ENCODE data around the gene SET.
"Not testable (repeated sequence)": the region's sequence is repeated elsewhere in the genome, so short reads cannot be mapped to it uniquely, and the experiment has no call there.

SET gene

DNA sequence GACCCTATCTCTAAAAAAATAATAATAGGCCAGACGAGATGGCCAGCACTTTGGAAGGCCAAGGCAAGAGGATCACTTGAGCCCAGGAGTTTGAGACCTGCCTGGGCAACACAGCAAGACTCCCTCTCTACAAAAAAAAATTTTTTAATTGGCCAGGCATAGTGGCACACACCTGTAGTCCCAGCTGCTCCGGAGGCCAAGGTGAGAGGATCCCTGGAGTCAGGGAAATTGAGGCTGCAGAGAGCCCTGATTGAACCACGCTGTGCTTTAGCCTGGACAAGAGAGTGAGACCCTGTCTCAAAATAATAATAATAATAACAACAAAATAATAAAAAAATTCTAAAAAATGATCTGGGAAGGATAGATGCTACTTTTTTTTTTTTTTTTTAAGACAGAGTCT, 31.2 kb upstream of the SET start:
- H3K79me1 ChIP-seq (ENCODE audit: low read length) = peaks cover 2% of the 10 kb centered on the region
- no peaks in the 10 kb centered on the region for H3K27me3 ChIP-seq (ENCODE audit: insufficient read depth, low read length, poor library complexity)
- H2BK5ac ChIP-seq (ENCODE audit: low read length) = no peak overlapping the region
- H2BK15ac ChIP-seq (replicated peaks; ENCODE audit: low read depth) = no peak overlapping the region
- no peaks in the 10 kb centered on the region for H3K36me3 ChIP-seq (ENCODE audit: control insufficient read depth, insufficient read depth, low read length)
- no peak overlapping the region for H3K18ac ChIP-seq (ENCODE audit: low read length)
- H3K23ac ChIP-seq (ENCODE audit: low read length) = no peak overlapping the region
- H3K4me1 ChIP-seq (ENCODE audit: control insufficient read depth, low read depth, low read length) = no peaks in the 10 kb centered on the region
- H3K79me2 ChIP-seq (ENCODE audit: control insufficient read depth, insufficient read depth, low read length) = no peaks in the 10 kb centered on the region
- H3K27ac ChIP-seq (ENCODE audit: low read depth, low read length) = no peak overlapping the region
- H4K8ac ChIP-seq (ENCODE audit: low read depth, low read length) = no peak overlapping the region
- WGBS (ENCODE audit: extremely low coverage, insufficient coverage, low lambda C conversion rate) = no CpG with 5 or more reads among the region's 3 CpGs
- no peak overlapping the region for H3K4ac ChIP-seq (ENCODE audit: low read depth, low read length)
- no peak overlapping the region for H2BK120ac ChIP-seq (ENCODE audit: low read depth, low read length)
- H4K5ac ChIP-seq (ENCODE audit: low read length) = no peak overlapping the region
- H3K56ac ChIP-seq (ENCODE audit: low read length) = no peak overlapping the region
- no peak for DNase-seq
- no peak overlapping the region for H3K4me3 ChIP-seq (ENCODE audit: low read length)
- no peak overlapping the region for H2AK5ac ChIP-seq (ENCODE audit: low read length)
- no peak overlapping the region for H3K9ac ChIP-seq (ENCODE audit: low read length)
- no peak overlapping the region for H3K4me2 ChIP-seq (ENCODE audit: low read length)

DNA sequence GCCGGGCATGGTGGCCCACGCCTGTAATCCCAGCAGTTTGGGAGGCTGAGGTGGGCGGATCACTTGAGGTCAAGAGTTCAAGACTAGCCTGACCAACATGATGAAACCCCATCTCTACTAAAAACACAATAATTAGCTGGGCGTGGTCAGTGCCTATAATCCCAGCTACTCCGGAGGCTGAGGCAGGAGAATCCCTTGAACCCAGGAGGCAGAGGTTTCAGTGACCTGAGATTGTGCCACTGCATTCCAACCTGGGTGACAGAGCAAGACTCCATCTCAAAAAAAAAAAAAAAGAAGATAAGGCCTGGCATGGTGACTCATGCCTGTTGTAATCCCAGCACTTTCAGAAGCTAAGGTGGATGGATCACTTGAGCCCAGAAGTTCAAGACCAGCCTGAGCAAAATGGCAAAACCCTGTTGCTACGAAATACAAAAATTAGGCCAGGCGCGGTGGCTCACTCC, 22.5 kb upstream of the SET start:
- not testable (repeated sequence) for H2AK5ac ChIP-seq (ENCODE audit: low read length); H3K4me3 ChIP-seq (ENCODE audit: low read length); H4K5ac ChIP-seq (ENCODE audit: low read length); H3K79me2 ChIP-seq (ENCODE audit: control insufficient read depth, insufficient read depth, low read length); H3K18ac ChIP-seq (ENCODE audit: low read length); H3K9ac ChIP-seq (ENCODE audit: low read length); H3K56ac ChIP-seq (ENCODE audit: low read length); H2BK120ac ChIP-seq (ENCODE audit: low read depth, low read length); H3K4me2 ChIP-seq (ENCODE audit: low read length); H3K4ac ChIP-seq (ENCODE audit: low read depth, low read length); H2BK5ac ChIP-seq (ENCODE audit: low read length); H3K79me1 ChIP-seq (ENCODE audit: low read length); H3K4me1 ChIP-seq (ENCODE audit: control insufficient read depth, low read depth, low read length); H3K23ac ChIP-seq (ENCODE audit: low read length); H4K8ac ChIP-seq (ENCODE audit: low read depth, low read length); H3K36me3 ChIP-seq (ENCODE audit: control insufficient read depth, insufficient read depth, low read length); H3K27me3 ChIP-seq (ENCODE audit: insufficient read depth, low read length, poor library complexity); H3K27ac ChIP-seq (ENCODE audit: low read depth, low read length); H2BK15ac ChIP-seq (replicated peaks; ENCODE audit: low read depth)
- DNase-seq = peak; percentile 53
- no CpG with 5 or more reads among the region's 8 CpGs for WGBS (ENCODE audit: extremely low coverage, insufficient coverage, low lambda C conversion rate)

DNA sequence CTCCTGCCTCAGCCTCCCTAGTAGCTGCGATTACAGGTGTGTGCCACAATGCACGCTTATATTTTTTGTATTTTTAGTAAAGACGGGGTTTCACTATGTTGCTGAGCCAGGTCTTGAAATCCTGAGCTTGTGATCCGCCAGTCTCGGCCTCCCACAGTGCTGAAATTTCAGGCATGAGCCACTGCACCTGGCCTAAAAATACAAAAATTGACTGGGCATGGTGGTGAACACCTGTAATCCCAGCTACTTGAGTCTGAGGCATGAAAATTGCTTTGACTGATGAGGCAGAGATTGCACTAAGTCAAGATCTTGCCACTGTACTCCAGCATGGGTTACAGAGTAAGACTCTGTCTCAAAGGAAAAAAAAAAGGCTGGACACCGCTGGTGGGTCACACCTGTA, 19.2 kb upstream of the SET start:
- H2BK120ac ChIP-seq (ENCODE audit: low read depth, low read length) = no peak overlapping the region
- H3K79me1 ChIP-seq (ENCODE audit: low read length) = no peaks in the 10 kb centered on the region
- no peak overlapping the region for H2BK15ac ChIP-seq (replicated peaks; ENCODE audit: low read depth)
- H4K8ac ChIP-seq (ENCODE audit: low read depth, low read length) = no peak overlapping the region
- H3K56ac ChIP-seq (ENCODE audit: low read length) = no peak overlapping the region
- DNase-seq = no peak
- H2AK5ac ChIP-seq (ENCODE audit: low read length) = no peak overlapping the region
- no peak overlapping the region for H3K4me2 ChIP-seq (ENCODE audit: low read length)
- no peak overlapping the region for H3K4me3 ChIP-seq (ENCODE audit: low read length)
- no peak overlapping the region for H3K23ac ChIP-seq (ENCODE audit: low read length)
- no peaks in the 10 kb centered on the region for H3K79me2 ChIP-seq (ENCODE audit: control insufficient read depth, insufficient read depth, low read length)
- WGBS (ENCODE audit: extremely low coverage, insufficient coverage, low lambda C conversion rate) = no CpG with 5 or more reads among the region's 6 CpGs
- H3K9ac ChIP-seq (ENCODE audit: low read length) = no peak overlapping the region
- H3K36me3 ChIP-seq (ENCODE audit: control insufficient read depth, insufficient read depth, low read length) = no peaks in the 10 kb centered on the region
- H3K4me1 ChIP-seq (ENCODE audit: control insufficient read depth, low read depth, low read length) = no peaks in the 10 kb centered on the region
- H3K18ac ChIP-seq (ENCODE audit: low read length) = no peak overlapping the region
- no peak overlapping the region for H3K27ac ChIP-seq (ENCODE audit: low read depth, low read length)
- H3K4ac ChIP-seq (ENCODE audit: low read depth, low read length) = no peak overlapping the region
- H4K5ac ChIP-seq (ENCODE audit: low read length) = no peak overlapping the region
- no peak overlapping the region for H2BK5ac ChIP-seq (ENCODE audit: low read length)
- H3K27me3 ChIP-seq (ENCODE audit: insufficient read depth, low read length, poor library complexity) = no peaks in the 10 kb centered on the region

DNA sequence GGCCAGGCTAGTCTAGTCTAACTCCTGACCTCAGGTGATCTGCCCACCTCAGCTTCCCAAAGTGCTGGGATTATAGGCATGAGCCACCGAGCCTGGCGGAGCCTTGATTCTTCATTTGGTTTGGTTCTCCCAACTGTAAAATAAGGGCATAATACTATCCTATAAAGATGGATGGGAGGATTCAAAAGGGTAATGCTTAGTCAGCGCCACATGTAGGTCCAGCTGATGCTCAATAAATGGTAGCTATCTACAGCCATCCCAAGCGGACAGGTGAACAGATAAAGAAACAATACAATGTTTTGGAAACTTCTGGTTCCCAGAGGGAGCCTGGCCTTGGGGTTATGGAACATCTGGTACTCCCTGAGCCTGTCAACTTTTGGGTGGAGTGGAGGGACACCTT, 13.6 kb upstream of the SET start:
- Histone ChIP-seq H3K23ac (ENCODE audit: low read length) (no peak overlapping the region), H3K4me3 (ENCODE audit: low read length) (no peak overlapping the region), H2BK120ac (ENCODE audit: low read depth, low read length) (no peak overlapping the region), H3K79me2 (ENCODE audit: control insufficient read depth, insufficient read depth, low read length) (no peaks in the 10 kb centered on the region), H3K27me3 (ENCODE audit: insufficient read depth, low read length, poor library complexity) (no peaks in the 10 kb centered on the region), H3K27ac (ENCODE audit: low read depth, low read length) (no peak overlapping the region), H3K36me3 (ENCODE audit: control insufficient read depth, insufficient read depth, low read length) (no peaks in the 10 kb centered on the region), H3K79me1 (ENCODE audit: low read length) (no peaks in the 10 kb centered on the region), H2BK15ac (replicated peaks; ENCODE audit: low read depth) (no peak overlapping the region), H3K4ac (ENCODE audit: low read depth, low read length) (no peak overlapping the region), H4K5ac (ENCODE audit: low read length) (no peak overlapping the region), H3K4me1 (ENCODE audit: control insufficient read depth, low read depth, low read length) (no peaks in the 10 kb centered on the region), H4K8ac (ENCODE audit: low read depth, low read length) (no peak overlapping the region), H3K56ac (ENCODE audit: low read length) (no peak overlapping the region), H3K18ac (ENCODE audit: low read length) (no peak overlapping the region), H2AK5ac (ENCODE audit: low read length) (no peak overlapping the region), H2BK5ac (ENCODE audit: low read length) (no peak overlapping the region), H3K4me2 (ENCODE audit: low read length) (no peak overlapping the region), H3K9ac (ENCODE audit: low read length) (no peak overlapping the region)
- no peak for DNase-seq
- no CpG with 5 or more reads among the region's 4 CpGs for WGBS (ENCODE audit: extremely low coverage, insufficient coverage, low lambda C conversion rate)

DNA sequence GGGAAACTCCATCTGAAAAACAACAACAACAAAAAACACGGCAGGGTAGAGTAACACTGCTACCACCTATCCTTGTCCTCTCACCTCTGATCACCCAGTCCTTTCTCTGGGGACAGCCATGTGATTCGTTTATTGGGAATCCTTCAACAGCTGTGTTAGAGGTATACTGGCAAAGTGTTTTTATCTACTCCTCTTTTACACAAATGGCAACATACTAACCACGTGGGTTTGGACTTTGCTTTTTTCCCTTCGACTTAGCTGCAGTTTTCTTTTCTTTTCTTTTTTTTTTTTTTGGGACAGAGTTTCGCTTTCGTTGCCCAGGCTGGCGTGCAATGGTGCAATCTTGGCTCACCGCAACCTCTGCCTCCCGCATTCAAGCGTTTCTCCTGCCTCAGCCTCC, 11.2 kb upstream of the SET start:
- Histone ChIP-seq H3K18ac (ENCODE audit: low read length) (no peak overlapping the region), H4K8ac (ENCODE audit: low read depth, low read length) (no peak overlapping the region), H3K4me3 (ENCODE audit: low read length) (no peak overlapping the region), H2AK5ac (ENCODE audit: low read length) (no peak overlapping the region), H2BK5ac (ENCODE audit: low read length) (no peak overlapping the region), H3K56ac (ENCODE audit: low read length) (no peak overlapping the region), H3K27me3 (ENCODE audit: insufficient read depth, low read length, poor library complexity) (no peaks in the 10 kb centered on the region), H3K9ac (ENCODE audit: low read length) (no peak overlapping the region), H2BK15ac (replicated peaks; ENCODE audit: low read depth) (no peak overlapping the region), H3K23ac (ENCODE audit: low read length) (no peak overlapping the region), H3K4me2 (ENCODE audit: low read length) (no peak overlapping the region), H3K27ac (ENCODE audit: low read depth, low read length) (no peak overlapping the region), H3K4me1 (ENCODE audit: control insufficient read depth, low read depth, low read length) (no peaks in the 10 kb centered on the region), H3K36me3 (ENCODE audit: control insufficient read depth, insufficient read depth, low read length) (no peaks in the 10 kb centered on the region), H3K79me2 (ENCODE audit: control insufficient read depth, insufficient read depth, low read length) (no peaks in the 10 kb centered on the region), H2BK120ac (ENCODE audit: low read depth, low read length) (no peak overlapping the region), H3K4ac (ENCODE audit: low read depth, low read length) (no peak overlapping the region), H3K79me1 (ENCODE audit: low read length) (no peaks in the 10 kb centered on the region), H4K5ac (ENCODE audit: low read length) (no peak overlapping the region)
- no CpG with 5 or more reads among the region's 10 CpGs for WGBS (ENCODE audit: extremely low coverage, insufficient coverage, low lambda C conversion rate)
- DNase-seq = no peak

DNA sequence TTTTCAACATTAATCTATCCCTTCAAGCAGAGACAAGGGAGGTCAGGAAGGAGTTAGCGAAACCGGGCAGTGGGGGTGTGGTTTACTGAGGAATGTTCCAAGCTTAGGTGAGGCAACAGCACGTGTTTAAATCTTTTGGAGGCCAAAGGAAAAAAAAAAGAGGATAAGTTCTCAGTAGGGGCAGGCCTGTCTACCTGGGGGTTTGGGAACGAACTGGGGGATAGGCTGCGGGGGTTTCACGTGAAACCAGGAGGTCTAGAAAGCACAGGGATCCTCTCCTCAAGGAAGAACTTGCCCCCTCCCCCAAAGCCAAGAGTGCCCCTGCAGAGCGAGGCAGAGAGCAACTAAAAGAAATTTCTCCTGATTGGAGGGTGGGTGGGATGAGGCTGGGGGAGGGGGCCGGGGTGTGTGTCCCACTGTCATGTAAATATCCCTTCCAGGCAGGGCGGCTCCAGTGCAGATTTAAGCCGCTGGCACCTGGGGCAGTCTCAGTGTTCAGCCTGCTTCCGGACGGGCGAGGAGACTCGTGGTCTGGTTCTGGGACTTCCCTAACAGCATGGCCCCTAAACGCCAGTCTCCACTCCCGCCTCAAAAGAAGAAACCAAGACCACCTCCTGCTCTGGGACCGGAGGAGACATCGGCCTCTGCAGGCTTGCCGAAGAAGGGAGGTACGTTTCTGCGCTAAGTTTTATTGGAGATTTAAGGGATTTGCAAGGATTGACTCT, 5.5 kb upstream of the SET start:
- no peaks in the 10 kb centered on the region for H3K27me3 ChIP-seq (ENCODE audit: insufficient read depth, low read length, poor library complexity)
- H3K4me1 ChIP-seq (ENCODE audit: control insufficient read depth, low read depth, low read length) = peaks cover 7% of the 10 kb centered on the region
- peaks cover 41% of the 10 kb centered on the region for H3K79me2 ChIP-seq (ENCODE audit: control insufficient read depth, insufficient read depth, low read length)
- peak overlapping the region; percentile 96 for H3K4me2 ChIP-seq (ENCODE audit: low read length)
- H2AK5ac ChIP-seq (ENCODE audit: low read length) = peak overlapping the region; percentile 94
- peaks cover 10% of the 10 kb centered on the region for H3K79me1 ChIP-seq (ENCODE audit: low read length)
- peak overlapping the region; percentile 96 for H3K9ac ChIP-seq (ENCODE audit: low read length)
- peak overlapping the region; percentile 50 for H3K23ac ChIP-seq (ENCODE audit: low read length)
- peak overlapping the region; percentile 91 for H3K27ac ChIP-seq (ENCODE audit: low read depth, low read length)
- no peak overlapping the region for H2BK120ac ChIP-seq (ENCODE audit: low read depth, low read length)
- H4K5ac ChIP-seq (ENCODE audit: low read length) = no peak overlapping the region
- no peak overlapping the region for H2BK15ac ChIP-seq (replicated peaks; ENCODE audit: low read depth)
- no peaks in the 10 kb centered on the region for H3K36me3 ChIP-seq (ENCODE audit: control insufficient read depth, insufficient read depth, low read length)
- H2BK5ac ChIP-seq (ENCODE audit: low read length) = peak overlapping the region; percentile 98
- peak overlapping the region; percentile 89 for H3K4me3 ChIP-seq (ENCODE audit: low read length)
- H3K4ac ChIP-seq (ENCODE audit: low read depth, low read length) = peak overlapping the region; percentile 76
- no CpG with 5 or more reads among the region's 21 CpGs for WGBS (ENCODE audit: extremely low coverage, insufficient coverage, low lambda C conversion rate)
- H3K56ac ChIP-seq (ENCODE audit: low read length) = peak overlapping the region; percentile 94
- DNase-seq = peak; percentile 95
- H4K8ac ChIP-seq (ENCODE audit: low read depth, low read length) = peak overlapping the region; percentile 57
- peak overlapping the region; percentile 88 for H3K18ac ChIP-seq (ENCODE audit: low read length)

All from mesendoderm (in vitro differentiated cells).